Loucy (cell line): ENCODE measurements around the gene WFDC5.
A peak's percentile ranks its signal among the peaks of the same experiment; 100 is the strongest.

Source experiments
- H2AFZ ChIP-seq: fragments of 200-600 bp; sonication (generic); 2 replicates; pipeline ENCODE4 v1.6.0; 2016; ENCODE audit warnings: antibody characterized with exemption, mild to moderate bottlenecking, low read length, moderate library complexity
- H3F3A ChIP-seq: fragments of 200-600 bp; 2 replicates; pipeline ENCODE4 v1.6.0; 2016; ENCODE audit warnings: antibody characterized with exemption, low read depth, mild to moderate bottlenecking
- H3K27me3 ChIP-seq: fragments of 200-600 bp; sonication (generic); 2 replicates; pipeline ENCODE4 v1.6.1; 2014; ENCODE audit warnings: low read length, mild to moderate bottlenecking; ENCODE audit not compliant: insufficient read depth, poor library complexity, severe bottlenecking
- H3K36me3 ChIP-seq: fragments of 200-600 bp; sonication (generic); 2 replicates; pipeline ENCODE4 v1.6.1; 2016; ENCODE audit warnings: low read length; ENCODE audit not compliant: insufficient read depth
- H3K4me1 ChIP-seq: fragments of 200-600 bp; sonication (generic); 2 replicates; pipeline ENCODE4 v1.5.1; 2014; ENCODE audit warnings: low read length, mild to moderate bottlenecking; ENCODE audit not compliant: insufficient read depth, poor library complexity, severe bottlenecking
- H3K4me2 ChIP-seq: fragments of 200-600 bp; sonication (generic); 2 replicates; pipeline ENCODE4 v1.6.0; 2014; ENCODE audit warnings: antibody characterized with exemption, low read length, low read depth, mild to moderate bottlenecking; ENCODE audit not compliant: poor library complexity, severe bottlenecking
- H3K4me3 ChIP-seq: fragments of 200-600 bp; sonication (generic); 2 replicates; pipeline ENCODE4 v1.5.1; 2014; ENCODE audit warnings: low read length, mild to moderate bottlenecking, mixed read lengths; ENCODE audit not compliant: poor library complexity, severe bottlenecking
- H3K79me2 ChIP-seq: fragments of 200-600 bp; sonication (generic); 2 replicates; pipeline ENCODE4 v1.6.1; 2014; ENCODE audit warnings: low read length; ENCODE audit not compliant: insufficient read depth
- H3K9ac ChIP-seq: fragments of 200-600 bp; sonication (generic); 2 replicates; pipeline ENCODE4 v1.6.0; 2014; ENCODE audit warnings: mild to moderate bottlenecking, low read depth, low read length, moderate library complexity; ENCODE audit not compliant: poor library complexity, severe bottlenecking
- H3K9me2 ChIP-seq: fragments of 200-600 bp; sonication (generic); replicated peaks from 2 replicates; pipeline ENCODE4 v1.6.1; 2016; ENCODE audit warnings: low read depth, low read length, mixed read lengths
- H3K9me3 ChIP-seq: fragments of 200-600 bp; sonication (generic); 2 replicates; pipeline ENCODE4 v1.6.1; 2014; ENCODE audit warnings: mild to moderate bottlenecking, antibody characterized with exemption, low read length, low read depth; ENCODE audit not compliant: insufficient read depth
- H4K20me1 ChIP-seq: fragments of 200-600 bp; sonication (generic); 2 replicates; pipeline ENCODE4 v1.6.0; 2014; ENCODE audit warnings: antibody characterized with exemption, low read length, mild to moderate bottlenecking; ENCODE audit not compliant: insufficient read depth, poor library complexity, severe bottlenecking
- CTCF ChIP-seq: fragments of 200-600 bp; sonication (generic); conservative IDR thresholded peaks from 2 replicates; pipeline ENCODE4 v1.5.1; 2014; ENCODE audit warnings: mild to moderate bottlenecking, antibody characterized with exemption, low read length
- EZH2phosphoT487 ChIP-seq: fragments of 200-600 bp; IDR thresholded peaks from 2 replicates; pipeline ENCODE4 v1.6.1; 2018; ENCODE audit warnings: antibody characterized with exemption, mild to moderate bottlenecking, moderate library complexity, borderline replicate concordance

The WFDC5 gene

GRCh38 chr20:45087097-45087790, 27.7 kb downstream of the WFDC5 start:
- TF ChIP-seq EZH2phosphoT487 (no peak), CTCF (no peak)
- no peaks in the 10 kb centered on the region; the same call in 1 of the 2 replicates for H3K9me3 ChIP-seq
- no peaks in the 10 kb centered on the region for H3K9me2 ChIP-seq
- no peak overlapping the region for H3K9ac ChIP-seq
- H3K27me3 ChIP-seq = no peaks in the 10 kb centered on the region
- no peak overlapping the region for H3K4me3 ChIP-seq
- H3K4me2 ChIP-seq = no peak overlapping the region
- peaks cover 8% of the 10 kb centered on the region; the same call in 1 of the 2 replicates for H3K36me3 ChIP-seq
- H3F3A ChIP-seq = no peaks in the 10 kb centered on the region
- H3K4me1 ChIP-seq = peaks cover 36% of the 10 kb centered on the region
- no peak overlapping the region for H2AFZ ChIP-seq
- H4K20me1 ChIP-seq = no peaks in the 10 kb centered on the region
- no peaks in the 10 kb centered on the region for H3K79me2 ChIP-seq

GRCh38 chr20:45085867-45086266, 29.1 kb downstream of the WFDC5 start:
- TF ChIP-seq CTCF (no peak), EZH2phosphoT487 (no peak)
- Histone ChIP-seq H3K79me2 (no peaks in the 10 kb centered on the region), H3K4me3 (no peak overlapping the region), H3K4me1 (peaks cover 26% of the 10 kb centered on the region), H3K9ac (no peak overlapping the region), H3K9me2 (no peaks in the 10 kb centered on the region), H4K20me1 (no peaks in the 10 kb centered on the region), H3K9me3 (no peaks in the 10 kb centered on the region; the same call in 1 of the 2 replicates), H3K4me2 (peak overlapping the region; percentile 3), H3K27me3 (no peaks in the 10 kb centered on the region), H3K36me3 (peaks cover 15% of the 10 kb centered on the region; the same call in 1 of the 2 replicates), H2AFZ (no peak overlapping the region), H3F3A (no peaks in the 10 kb centered on the region)

GRCh38 chr20:45085289-45085688, 29.7 kb downstream of the WFDC5 start:
- no peak overlapping the region for H3K4me3 ChIP-seq
- no peaks in the 10 kb centered on the region for H3K27me3 ChIP-seq
- peaks cover 15% of the 10 kb centered on the region; the same call in 1 of the 2 replicates for H3K36me3 ChIP-seq
- no peaks in the 10 kb centered on the region for H3F3A ChIP-seq
- TF ChIP-seq EZH2phosphoT487 (no peak), CTCF (no peak)
- no peaks in the 10 kb centered on the region for H3K9me2 ChIP-seq
- H3K4me1 ChIP-seq = peaks cover 26% of the 10 kb centered on the region
- no peaks in the 10 kb centered on the region for H3K79me2 ChIP-seq
- no peaks in the 10 kb centered on the region for H4K20me1 ChIP-seq
- no peak overlapping the region for H2AFZ ChIP-seq
- no peaks in the 10 kb centered on the region; the same call in 1 of the 2 replicates for H3K9me3 ChIP-seq
- H3K4me2 ChIP-seq = peak overlapping the region; percentile 3
- H3K9ac ChIP-seq = no peak overlapping the region
